HEK293 (cell line): ENCODE results near the gene PIK3R5.

Experiments
- CTCF ChIA-PET: fragments of 350-600 bp; formaldehyde crosslinking; extraction: SDS; loops from one replicate; lab custom pipeline; 2021; ENCODE audit warnings: antibody characterized with exemption; lab: Yijun Ruan, JAX
- POLR2A ChIA-PET: fragments of 300-600 bp; formaldehyde crosslinking; extraction: SDS; loops from one replicate; lab custom pipeline; 2020; ENCODE audit warnings: antibody characterized with exemption, inconsistent platforms; lab: Yijun Ruan, JAX
- H3K27ac ChIP-seq: fragments of 200-500 bp; sonication (Bioruptor generic); 2 replicates; pipeline ENCODE4 v1.5.1; 2014; ENCODE audit warnings: low read depth, low read length, control low read depth, inconsistent platforms; ENCODE audit errors: extremely low read depth
- H3K36me3 ChIP-seq, 2 experiments: fragments of 200-500 bp in 1 of 2; sonication (Bioruptor generic) in 1 of 2; 1 replicate in 1 of 2; 2 replicates in 1 of 2; pipeline ENCODE4 v1.5.1; 2014 to 2017; ENCODE audit warnings: inconsistent platforms in 2 of 2, low read length in 2 of 2; ENCODE audit not compliant: control insufficient read depth in 2 of 2, insufficient read depth in 1 of 2
- H3K4me1 ChIP-seq: fragments of 200-500 bp; sonication (Bioruptor generic); 2 replicates; pipeline ENCODE4 v1.5.1; 2014; ENCODE audit warnings: mild to moderate bottlenecking, low read length, inconsistent platforms; ENCODE audit not compliant: control insufficient read depth, insufficient read depth
- H3K4me3 ChIP-seq: 2 replicates; pipeline ENCODE4 v1.5.1; 2011; ENCODE audit warnings: low read depth, mild to moderate bottlenecking, control low read depth, low read length, moderate library complexity
- H3K9me3 ChIP-seq: fragments of 200-500 bp; sonication (Bioruptor generic); 2 replicates; pipeline ENCODE4 v1.5.1; 2014; ENCODE audit warnings: low read depth, low read length, inconsistent platforms; ENCODE audit not compliant: control insufficient read depth, insufficient read depth
- AEBP2 ChIP-seq: fragments of 450-650 bp; formaldehyde crosslinking; IDR thresholded peaks from 2 replicates; pipeline ENCODE4 v1.5.1; 2016; ENCODE audit warnings: missing biosample characterization, missing genetic modification characterization, borderline replicate concordance
- BCL11B ChIP-seq: fragments of 450-650 bp; formaldehyde crosslinking; IDR thresholded peaks from 2 replicates; pipeline ENCODE4 v1.5.1; 2016; ENCODE audit warnings: low read depth, missing biosample characterization, missing genetic modification characterization
- HOXC10 ChIP-seq: sonication (generic); formaldehyde crosslinking; IDR thresholded peaks from 2 replicates; pipeline ENCODE4 v1.8.1; 2023; ENCODE audit warnings: mild to moderate bottlenecking, missing genetic modification reagents
- KLF7 ChIP-seq: fragments of 450-650 bp; formaldehyde crosslinking; IDR thresholded peaks from 2 replicates; pipeline ENCODE4 v1.5.1; 2016; ENCODE audit warnings: missing biosample characterization, missing genetic modification characterization, borderline replicate concordance
- KLF9 ChIP-seq: fragments of 450-650 bp; formaldehyde crosslinking; IDR thresholded peaks from 2 replicates; pipeline ENCODE4 v1.5.1; 2016; ENCODE audit warnings: missing biosample characterization, missing genetic modification characterization, low read depth
- SP3 ChIP-seq: fragments of 450-650 bp; formaldehyde crosslinking; IDR thresholded peaks from 2 replicates; pipeline ENCODE4 v1.5.1; 2016; ENCODE audit warnings: missing biosample characterization, missing genetic modification characterization
- TRIM28 ChIP-seq: IDR thresholded peaks from 2 replicates; pipeline ENCODE4 v1.6.1; 2011; ENCODE audit warnings: low read length, control low read depth, borderline replicate concordance
- ZBTB21 ChIP-seq: fragments of 450-650 bp; formaldehyde crosslinking; IDR thresholded peaks from 2 replicates; pipeline ENCODE4 v1.5.1; 2017; ENCODE audit warnings: missing biosample characterization, missing genetic modification characterization
- ZFP69B ChIP-seq: fragments of 450-650 bp; formaldehyde crosslinking; IDR thresholded peaks from 2 replicates; pipeline ENCODE4 v1.5.1; 2016; ENCODE audit warnings: missing biosample characterization, missing genetic modification characterization
- ZNF155 ChIP-seq: fragments of 450-650 bp; formaldehyde crosslinking; IDR thresholded peaks from 2 replicates; pipeline ENCODE4 v1.5.1; 2016; ENCODE audit warnings: missing biosample characterization, missing genetic modification characterization
- ZNF169 ChIP-seq: fragments of 450-650 bp; formaldehyde crosslinking; IDR thresholded peaks from 2 replicates; pipeline ENCODE4 v1.5.1; 2016; ENCODE audit warnings: missing biosample characterization, missing genetic modification characterization
- ZNF449 ChIP-seq: fragments of 450-650 bp; formaldehyde crosslinking; IDR thresholded peaks from 2 replicates; pipeline ENCODE4 v1.5.1; 2017; ENCODE audit warnings: missing biosample characterization, mild to moderate bottlenecking, missing genetic modification characterization, moderate library complexity
- ZNF518A ChIP-seq: fragments of 450-650 bp; formaldehyde crosslinking; conservative IDR thresholded peaks from 2 replicates; pipeline ENCODE4 v1.5.1; 2016; ENCODE audit warnings: low read depth, missing biosample characterization, missing genetic modification characterization
- ZNF544 ChIP-seq: fragments of 450-650 bp; formaldehyde crosslinking; IDR thresholded peaks from 2 replicates; pipeline ENCODE4 v1.5.0; 2017; ENCODE audit warnings: missing biosample characterization, missing genetic modification characterization
- ZNF548 ChIP-seq: fragments of 450-650 bp; formaldehyde crosslinking; IDR thresholded peaks from 2 replicates; pipeline ENCODE4 v1.5.1; 2016; ENCODE audit warnings: missing biosample characterization, missing genetic modification characterization
- ZNF701 ChIP-seq: fragments of 450-650 bp; formaldehyde crosslinking; IDR thresholded peaks from 2 replicates; pipeline ENCODE4 v1.5.1; 2016; ENCODE audit warnings: missing biosample characterization, missing genetic modification characterization
- ZNF843 ChIP-seq: fragments of 450-650 bp; formaldehyde crosslinking; IDR thresholded peaks from 2 replicates; pipeline ENCODE4 v1.5.1; 2016; ENCODE audit warnings: missing biosample characterization, missing genetic modification characterization
- ZXDB ChIP-seq: fragments of 450-650 bp; formaldehyde crosslinking; IDR thresholded peaks from 2 replicates; pipeline ENCODE4 v1.5.1; 2016; ENCODE audit warnings: missing biosample characterization, missing genetic modification characterization

The PIK3R5 gene

GRCh38 chr17:8889458-8890210 is 75.9 kb downstream of the PIK3R5 start:
- no peak for TF ChIP-seq ZNF155
- no peak for TF ChIP-seq ZBTB21 (tag by site-specific recombination)
- TF ChIP-seq ZNF518A, result no peak
- no peak for TF ChIP-seq ZNF843 (tag by site-specific recombination)
- TF ChIP-seq ZNF544 (tag by site-specific recombination), result no peak
- no peak for TF ChIP-seq ZNF449
- no peak for TF ChIP-seq TRIM28
- no peak for TF ChIP-seq ZFP69B
- TF ChIP-seq BCL11B, result no peak
- TF ChIP-seq SP3 (tag by site-specific recombination), result no peak
- no peak for TF ChIP-seq ZNF701 (tag by site-specific recombination)
- TF ChIP-seq AEBP2 (tag by site-specific recombination), result no peak
- no peak for TF ChIP-seq KLF9 (tag by site-specific recombination)
- no peak for TF ChIP-seq KLF7 (tag by site-specific recombination)
- no peak for TF ChIP-seq ZNF169 (tag by site-specific recombination)
- TF ChIP-seq ZNF548, result no peak
- TF ChIP-seq ZXDB (tag by site-specific recombination), result no peak
- TF ChIP-seq HOXC10 (CRISPR knock-in tag), result no peak
- POLR2A ChIA-PET, result interaction anchor here (1.2 kb wide), 1 partner anchor 32 kb away, joined by 4 read pairs; no protein-coding TSS in a partner anchor
- CTCF ChIA-PET, result interaction anchor here (0.6 to 3.0 kb wide), 11 partner anchors 10 to 661 kb away, joined by 3 to 13 read pairs (median 4); no protein-coding TSS in a partner anchor

More at GRCh38 chr17:8889458-8890210, 75.9 kb downstream of the PIK3R5 start:
- H3K4me3 ChIP-seq, result no peak overlapping the region
- no peaks in the 10 kb centered on the region for H3K4me1 ChIP-seq
- H3K36me3 ChIP-seq, result no peaks in the 10 kb centered on the region
- H3K9me3 ChIP-seq, result no peaks in the 10 kb centered on the region
- H3K27ac ChIP-seq, result no peak overlapping the region
